Gastroesophageal sphincter (tissue), 3 donors: ENCODE results near the gene MSMO1.

ENCODE experiments used
- EP300 ChIP-seq: sonication (generic); formaldehyde crosslinking; IDR thresholded peaks from one replicate; pipeline ENCODE4 v1.6.1; 2017; ENCODE audit warnings: antibody characterized with exemption, mild to moderate bottlenecking
- POLR2AphosphoS5 ChIP-seq: sonication (generic); formaldehyde crosslinking; IDR thresholded peaks from one replicate; pipeline ENCODE4 v1.6.1; 2017; ENCODE audit warnings: antibody characterized with exemption
- TF ChIP-seq, protein P1 (sequence below), 4 experiments: fragments of 200-600 bp in 2 of 4; fragments of 450-650 bp in 2 of 4; sonication (generic) in 1 of 4; IDR thresholded peaks; one replicate each; pipeline ENCODE4 v1.5.1; 2017 to 2019; ENCODE audit warnings: antibody characterized with exemption in 4 of 4, mild to moderate bottlenecking in 2 of 4, moderate library complexity in 2 of 4

DNA sequence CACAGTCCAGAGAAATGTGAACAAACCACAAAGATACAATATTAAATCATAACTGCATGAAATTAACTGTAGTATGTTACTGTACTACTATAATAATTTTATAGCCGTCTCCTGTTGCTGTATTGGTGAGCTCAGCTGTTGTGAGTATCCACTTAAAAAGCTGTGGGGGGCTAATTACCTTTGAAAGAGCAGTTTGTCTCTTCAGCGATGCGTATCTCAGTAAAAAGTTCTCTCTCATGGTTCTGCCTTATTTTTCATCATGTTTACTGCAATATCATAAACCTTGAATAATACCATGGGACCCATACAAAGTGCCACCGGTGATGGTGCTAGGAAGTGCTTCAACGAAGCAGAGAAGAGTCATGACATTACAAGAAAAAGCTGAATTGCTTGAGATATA, 8.4 kb upstream of the MSMO1 start:
- TF ChIP-seq, protein P1, sequence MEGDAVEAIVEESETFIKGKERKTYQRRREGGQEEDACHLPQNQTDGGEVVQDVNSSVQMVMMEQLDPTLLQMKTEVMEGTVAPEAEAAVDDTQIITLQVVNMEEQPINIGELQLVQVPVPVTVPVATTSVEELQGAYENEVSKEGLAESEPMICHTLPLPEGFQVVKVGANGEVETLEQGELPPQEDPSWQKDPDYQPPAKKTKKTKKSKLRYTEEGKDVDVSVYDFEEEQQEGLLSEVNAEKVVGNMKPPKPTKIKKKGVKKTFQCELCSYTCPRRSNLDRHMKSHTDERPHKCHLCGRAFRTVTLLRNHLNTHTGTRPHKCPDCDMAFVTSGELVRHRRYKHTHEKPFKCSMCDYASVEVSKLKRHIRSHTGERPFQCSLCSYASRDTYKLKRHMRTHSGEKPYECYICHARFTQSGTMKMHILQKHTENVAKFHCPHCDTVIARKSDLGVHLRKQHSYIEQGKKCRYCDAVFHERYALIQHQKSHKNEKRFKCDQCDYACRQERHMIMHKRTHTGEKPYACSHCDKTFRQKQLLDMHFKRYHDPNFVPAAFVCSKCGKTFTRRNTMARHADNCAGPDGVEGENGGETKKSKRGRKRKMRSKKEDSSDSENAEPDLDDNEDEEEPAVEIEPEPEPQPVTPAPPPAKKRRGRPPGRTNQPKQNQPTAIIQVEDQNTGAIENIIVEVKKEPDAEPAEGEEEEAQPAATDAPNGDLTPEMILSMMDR (IDR thresholded peaks at IDR 0.05), result no peak
- TF ChIP-seq POLR2AphosphoS5 (no peak), EP300 (no peak)
